Activated CD4-positive, alpha-beta memory T cell treated with anti-CD3 and anti-CD28 coated beads for 36 hours (primary cell): ENCODE data around the gene QRFP. TPM values are rescaled to one million over a fixed set of nuclear protein-coding genes. Genes with fewer than 3 reads are reported as not detected.
"Not testable (repeated sequence)": the region's sequence is repeated elsewhere in the genome, so short reads cannot be mapped to it uniquely, and the experiment has no call there.

Source experiments
- CTCF ChIA-PET: fragments of 350-600 bp; sonication (Branson Sonifier 250); formaldehyde crosslinking; loops from one replicate; lab custom pipeline; 2021; ENCODE audit warnings: antibody characterized with exemption, inconsistent platforms; lab: Charles Lee
- POLR2A ChIA-PET: fragments of 350-600 bp; sonication (Branson Sonifier 250); formaldehyde crosslinking; loops from one replicate; lab custom pipeline; 2021; ENCODE audit warnings: antibody characterized with exemption; lab: Charles Lee
- DNase-seq: peaks from one replicate; pipeline ENCODE4 v3.0.0-alpha.2; 2020
- H3K27ac Mint-ChIP-seq: one replicate; pipeline ENCODE4 v1.8.0; 2021; ENCODE audit warnings: mixed read lengths
- H3K27me3 Mint-ChIP-seq: one replicate; pipeline ENCODE4 v1.8.0; 2021; ENCODE audit warnings: mixed read lengths
- H3K36me3 Mint-ChIP-seq: one replicate; pipeline ENCODE4 v1.8.0; 2021; ENCODE audit warnings: mixed read lengths
- H3K4me1 Mint-ChIP-seq: one replicate; pipeline ENCODE4 v1.8.0; 2021; ENCODE audit warnings: low read depth, mixed read lengths
- H3K4me3 Mint-ChIP-seq: one replicate; pipeline ENCODE4 v1.8.0; 2021; ENCODE audit warnings: mild to moderate bottlenecking, mixed read lengths
- H3K9me3 Mint-ChIP-seq: one replicate; pipeline ENCODE4 v1.8.0; 2021; ENCODE audit warnings: mixed read lengths
- intact Hi-C: fragments of 100-400 bp; cut with micrococcal nuclease; formaldehyde crosslinking; loops from one replicate; pipeline ENCODE4 v1.15.1; 2023
- total RNA-seq, 2 experiments: library from RNA; stranded (reverse); gene quantifications; one replicate each; pipeline ENCODE4 v1.2.3, GENCODE V29; 2021

Gene QRFP
- total RNA-seq, 2 experiments from 2014 or later, result not detected

- no peak for DNase-seq
- intact Hi-C loops, result no loop called here
- Mint-ChIP-seq H3K27ac (no peak overlapping the region), H3K9me3 (no peaks in the 10 kb centered on the region), H3K4me3 (no peak overlapping the region), H3K27me3 (no peaks in the 10 kb centered on the region), H3K4me1 (no peaks in the 10 kb centered on the region), H3K36me3 (no peaks in the 10 kb centered on the region)
- POLR2A ChIA-PET, result no interaction called here
- CTCF ChIA-PET, result interaction anchor here (1.0 to 1.2 kb wide), 2 partner anchors 13 to 16 kb away, joined by 4 to 5 read pairs; no protein-coding TSS in a partner anchor
Observed at GRCh38 chr9:130854092-130854491, 42.5 kb downstream of the QRFP start.

DNA sequence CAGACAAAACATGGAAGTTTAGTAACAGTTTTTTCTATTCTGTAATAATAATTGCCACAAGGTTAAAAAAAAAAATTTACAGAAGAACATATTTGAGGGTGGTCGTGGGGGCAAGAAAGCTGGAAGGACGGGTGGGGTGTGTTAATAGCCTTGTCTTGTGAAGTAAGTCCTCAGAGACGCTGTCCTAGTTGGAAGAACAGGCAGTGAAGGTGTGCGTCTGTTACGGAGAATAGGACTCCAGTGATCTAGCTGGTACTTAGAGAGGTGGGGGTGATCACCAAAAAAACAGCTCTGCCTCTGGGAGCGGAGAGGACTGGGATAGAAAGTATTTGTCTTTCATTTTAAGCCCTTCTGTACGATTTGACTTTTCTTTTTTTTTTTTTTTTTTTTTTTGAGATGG is 43.8 kb downstream of the QRFP start:
- no peaks in the 10 kb centered on the region for H3K36me3 Mint-ChIP-seq
- H3K27me3 Mint-ChIP-seq, result no peaks in the 10 kb centered on the region
- no peak overlapping the region for H3K4me3 Mint-ChIP-seq
- DNase-seq, result no peak
- intact Hi-C loops, result no loop called here
- CTCF ChIA-PET, result interaction anchor here (1.3 kb wide), 1 partner anchor 14 kb away, joined by 3 read pairs; no protein-coding TSS in a partner anchor
- POLR2A ChIA-PET, result no interaction called here
- no peak overlapping the region for H3K27ac Mint-ChIP-seq
- no peaks in the 10 kb centered on the region for H3K9me3 Mint-ChIP-seq
- no peaks in the 10 kb centered on the region for H3K4me1 Mint-ChIP-seq

DNA sequence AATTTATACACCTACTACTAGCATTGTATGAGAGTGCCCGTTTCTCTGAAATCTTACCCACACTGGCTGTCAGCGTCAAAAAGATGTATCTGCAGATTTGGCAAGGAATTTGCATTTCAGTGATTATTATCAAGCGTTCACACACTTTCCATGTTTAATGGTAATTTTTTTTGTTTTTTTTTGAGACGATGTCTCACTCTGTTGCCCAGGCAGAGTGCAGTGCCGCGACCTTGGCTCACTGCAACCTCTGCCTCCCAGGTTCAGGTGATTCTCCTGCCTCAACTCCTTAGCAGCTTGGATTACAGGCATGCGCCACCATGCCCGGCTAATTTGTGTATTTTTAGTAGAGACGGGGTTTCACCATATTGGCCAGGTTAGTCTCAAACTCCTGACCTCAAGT is 47.3 kb downstream of the QRFP start:
- CTCF ChIA-PET, result interaction anchor here (1.6 kb wide), 1 partner anchor 17 kb away, joined by 7 read pairs; no protein-coding TSS in a partner anchor

DNA sequence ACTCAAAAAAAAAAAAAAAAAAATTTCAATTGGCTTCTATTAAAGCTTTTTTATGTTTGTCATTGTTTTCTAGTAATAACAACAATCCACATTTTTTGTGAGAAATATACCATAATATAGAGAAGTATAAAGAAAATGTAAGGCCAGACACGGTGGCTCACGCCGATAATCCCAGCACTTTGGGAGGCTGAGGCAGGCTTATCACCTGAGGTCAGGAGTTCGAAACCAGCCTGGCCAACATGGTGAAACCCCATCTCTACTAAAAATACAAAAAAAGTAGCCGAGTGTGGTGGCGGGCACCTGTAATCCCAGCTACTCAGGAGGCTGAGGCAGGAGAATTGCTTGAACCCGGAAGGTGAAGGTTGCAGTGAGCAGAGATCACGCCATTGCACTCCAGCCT is 48.1 kb downstream of the QRFP start:
- DNase-seq, H3K9me3 Mint-ChIP-seq, CTCF ChIA-PET, H3K27me3 Mint-ChIP-seq, H3K4me1 Mint-ChIP-seq, H3K27ac Mint-ChIP-seq, intact Hi-C loops, H3K36me3 Mint-ChIP-seq, H3K4me3 Mint-ChIP-seq: not testable (repeated sequence)
- POLR2A ChIA-PET, result interaction anchor here (0.7 kb wide), 1 partner anchor 139 kb away, joined by 4 read pairs; no protein-coding TSS in a partner anchor

More for the DNA sequence above, 47.3 kb downstream of the QRFP start:
- intact Hi-C loops, result no loop called here
- Mint-ChIP-seq H3K9me3 (no peaks in the 10 kb centered on the region), H3K4me3 (no peak overlapping the region), H3K27me3 (no peaks in the 10 kb centered on the region), H3K36me3 (no peaks in the 10 kb centered on the region), H3K4me1 (peaks cover under 1% of the 10 kb centered on the region), H3K27ac (no peak overlapping the region)
- DNase-seq, result no peak
- POLR2A ChIA-PET, result no interaction called here

DNA sequence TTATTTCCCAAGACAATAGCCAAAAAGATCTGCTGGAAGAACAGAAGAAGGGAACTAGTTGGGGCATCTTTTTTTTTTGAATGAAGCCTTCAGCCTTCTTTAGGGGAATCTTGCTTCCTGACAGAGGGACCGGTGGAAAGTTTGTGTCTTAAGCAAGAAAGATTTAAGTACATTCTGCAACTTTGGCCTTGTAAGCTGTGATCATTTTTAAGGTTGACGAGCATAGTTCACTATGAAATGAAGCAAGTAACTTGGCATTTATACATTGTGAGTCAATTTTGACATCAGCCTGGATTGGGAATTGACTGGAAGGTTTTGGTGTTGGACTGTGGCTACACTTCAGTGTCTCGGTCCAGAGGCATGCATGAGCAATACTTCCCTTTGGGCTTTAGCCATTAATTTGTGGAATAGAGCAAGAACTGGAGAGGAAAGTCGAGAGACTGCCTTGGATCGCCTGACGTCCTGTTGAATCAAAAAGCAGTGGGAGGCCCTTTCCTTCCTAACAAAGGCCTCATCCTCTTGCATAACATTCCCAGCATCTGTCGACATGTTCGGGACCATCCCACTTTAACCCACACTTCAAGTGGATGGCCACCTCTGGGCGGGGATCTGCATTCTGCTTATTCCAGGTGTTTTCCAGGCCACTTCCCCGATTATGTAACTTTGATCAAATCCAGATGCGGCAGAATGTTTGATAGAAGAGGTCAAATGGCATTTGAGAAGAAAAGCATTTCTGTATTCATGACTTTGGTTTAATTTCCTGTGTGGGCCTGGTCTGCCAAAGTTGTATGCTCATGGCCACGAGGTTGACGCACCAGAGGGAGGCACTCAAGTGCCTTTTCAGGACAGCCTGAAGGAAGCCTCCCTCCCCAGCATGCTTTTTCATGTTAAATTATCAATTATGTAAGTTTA is 49.0 kb downstream of the QRFP start:
- intact Hi-C loops, result no loop called here
- DNase-seq, result no peak
- Mint-ChIP-seq H3K27ac (no peak overlapping the region), H3K4me1 (peaks cover 5% of the 10 kb centered on the region), H3K27me3 (no peaks in the 10 kb centered on the region), H3K9me3 (no peaks in the 10 kb centered on the region), H3K36me3 (no peaks in the 10 kb centered on the region), H3K4me3 (no peak overlapping the region)
- CTCF ChIA-PET, result interaction anchor here (1.0 to 2.0 kb wide), 3 partner anchors 19 to 199 kb away, joined by 3 to 10 read pairs (median 3); no protein-coding TSS in a partner anchor
- POLR2A ChIA-PET, result interaction anchor here (0.6 to 0.7 kb wide), 2 partner anchors 22 to 138 kb away, joined by 4 read pairs; no protein-coding TSS in a partner anchor

GRCh38 chr9:130846487-130847305 is 49.9 kb downstream of the QRFP start:
- H3K27me3 Mint-ChIP-seq, result no peaks in the 10 kb centered on the region
- intact Hi-C loops, result no loop called here
- CTCF ChIA-PET, result interaction anchor here (0.8 to 2.0 kb wide), 4 partner anchors 15 to 200 kb away, joined by 3 to 10 read pairs (median 3); no protein-coding TSS in a partner anchor
- no peak overlapping the region for H3K27ac Mint-ChIP-seq
- POLR2A ChIA-PET, result interaction anchor here (0.6 kb wide), 1 partner anchor 23 kb away, joined by 4 read pairs; no protein-coding TSS in a partner anchor
- no peak overlapping the region for H3K4me3 Mint-ChIP-seq
- no peaks in the 10 kb centered on the region for H3K9me3 Mint-ChIP-seq
- H3K4me1 Mint-ChIP-seq, result peaks cover 5% of the 10 kb centered on the region
- DNase-seq, result no peak
- no peaks in the 10 kb centered on the region for H3K36me3 Mint-ChIP-seq

- peaks cover 5% of the 10 kb centered on the region for H3K4me1 Mint-ChIP-seq
- POLR2A ChIA-PET, result no interaction called here
- intact Hi-C loops, result no loop called here
- H3K9me3 Mint-ChIP-seq, result no peaks in the 10 kb centered on the region
- no peak for DNase-seq
- no peak overlapping the region for H3K27ac Mint-ChIP-seq
- H3K4me3 Mint-ChIP-seq, result no peak overlapping the region
- CTCF ChIA-PET, result interaction anchor here (0.8 to 2.0 kb wide), 4 partner anchors 16 to 200 kb away, joined by 3 to 10 read pairs (median 4); no protein-coding TSS in a partner anchor
- no peaks in the 10 kb centered on the region for H3K27me3 Mint-ChIP-seq
- H3K36me3 Mint-ChIP-seq, result no peaks in the 10 kb centered on the region
Observed at GRCh38 chr9:130845901-130846481, 50.6 kb downstream of the QRFP start.

GRCh38 chr9:130845254-130845653 is 51.4 kb downstream of the QRFP start:
- POLR2A ChIA-PET, result no interaction called here
- intact Hi-C loops, result no loop called here
- no peaks in the 10 kb centered on the region for H3K9me3 Mint-ChIP-seq
- DNase-seq, result no peak
- peaks cover 5% of the 10 kb centered on the region for H3K4me1 Mint-ChIP-seq
- no peaks in the 10 kb centered on the region for H3K36me3 Mint-ChIP-seq
- CTCF ChIA-PET, result interaction anchor here (0.6 to 2.0 kb wide), 3 partner anchors 21 to 504 kb away, joined by 3 to 10 read pairs (median 4); no protein-coding TSS in a partner anchor
- H3K27me3 Mint-ChIP-seq, result no peaks in the 10 kb centered on the region
- no peak overlapping the region for H3K4me3 Mint-ChIP-seq
- no peak overlapping the region for H3K27ac Mint-ChIP-seq

DNA sequence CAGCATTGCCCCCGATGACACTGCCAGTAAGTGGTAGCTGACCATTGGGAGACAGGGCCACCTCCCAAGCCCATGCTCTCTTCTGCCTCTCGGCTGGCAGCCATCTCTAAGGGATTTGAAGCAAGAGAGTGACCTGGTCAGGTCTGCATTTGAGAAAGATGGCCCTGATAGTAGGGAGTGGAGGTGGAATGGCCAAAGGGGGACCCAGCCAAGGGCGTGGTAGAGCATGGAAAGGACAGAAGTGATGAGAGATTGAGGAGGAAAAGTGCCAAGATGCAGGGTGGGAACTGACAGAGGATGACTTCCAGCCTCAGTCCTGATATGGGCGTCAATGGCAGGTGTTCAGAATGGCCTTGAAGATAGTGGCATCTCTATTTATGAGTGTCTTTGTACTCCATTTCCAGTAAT is 52.6 kb downstream of the QRFP start:
- Mint-ChIP-seq H3K4me3 (no peak overlapping the region), H3K36me3 (no peaks in the 10 kb centered on the region), H3K4me1 (peaks cover 5% of the 10 kb centered on the region), H3K9me3 (no peaks in the 10 kb centered on the region), H3K27me3 (no peaks in the 10 kb centered on the region), H3K27ac (no peak overlapping the region)
- no peak for DNase-seq
- ChIA-PET POLR2A (interaction anchor here (0.8 kb wide), 1 partner anchor 89 kb away, joined by 3 read pairs; no protein-coding TSS in a partner anchor), CTCF (no interaction called here)
- intact Hi-C loops, result no loop called here

GRCh38 chr9:130843049-130843908 is 53.3 kb downstream of the QRFP start:
- Mint-ChIP-seq H3K9me3 (no peaks in the 10 kb centered on the region), H3K4me1 (peaks cover 5% of the 10 kb centered on the region), H3K4me3 (no peak overlapping the region), H3K27me3 (no peaks in the 10 kb centered on the region), H3K36me3 (no peaks in the 10 kb centered on the region), H3K27ac (no peak overlapping the region)
- CTCF ChIA-PET, result no interaction called here
- DNase-seq, result no peak
- POLR2A ChIA-PET, result interaction anchor here (0.8 kb wide), 1 partner anchor 90 kb away, joined by 3 read pairs; no protein-coding TSS in a partner anchor
- intact Hi-C loops, result no loop called here
